DMS114 treated with DMSO at 0.1 percent for 48 hours (cell line): ENCODE data around the gene ART1.
"Not testable (repeated sequence)": the region's sequence is repeated elsewhere in the genome, so short reads cannot be mapped to it uniquely, and the experiment has no call there.

Experiments
- DNase-seq: peaks from one replicate; lab custom pipeline; 2025; ENCODE audit not compliant: unreplicated experiment; lab: John Stamatoyannopoulos, UW

Gene ART1

GRCh38 chr11:3631331-3631730 is 13.6 kb upstream of the ART1 start:
- no peak for DNase-seq

DNA sequence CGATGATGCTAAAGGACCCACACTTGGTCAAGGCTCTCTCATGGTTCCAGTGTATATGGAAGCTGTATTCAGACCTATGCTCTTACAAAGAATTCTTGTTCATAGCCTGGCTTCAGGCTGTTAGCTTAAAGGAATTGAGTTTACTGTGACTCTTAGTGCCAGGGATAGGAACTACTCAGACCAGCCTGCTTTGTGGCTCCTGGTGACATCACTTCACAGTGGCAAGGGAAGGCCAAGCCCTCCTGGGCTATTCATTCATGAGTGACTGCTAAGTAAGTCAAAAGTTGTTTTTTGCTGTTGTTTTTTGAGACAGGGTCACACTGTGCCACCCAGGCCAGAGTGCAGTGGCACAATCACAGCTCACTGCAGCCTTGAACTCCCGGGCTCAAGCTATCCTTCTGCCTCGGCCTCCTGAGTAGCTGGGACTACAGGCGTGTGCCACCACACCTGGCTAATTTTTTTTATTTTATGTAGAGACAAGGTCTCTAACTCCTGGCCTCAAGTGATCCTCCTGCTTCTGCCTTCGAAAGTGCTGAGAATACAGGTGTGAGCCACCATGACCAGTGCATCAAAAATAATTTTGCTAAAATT is 12.8 kb upstream of the ART1 start:
- no peak for DNase-seq

DNA sequence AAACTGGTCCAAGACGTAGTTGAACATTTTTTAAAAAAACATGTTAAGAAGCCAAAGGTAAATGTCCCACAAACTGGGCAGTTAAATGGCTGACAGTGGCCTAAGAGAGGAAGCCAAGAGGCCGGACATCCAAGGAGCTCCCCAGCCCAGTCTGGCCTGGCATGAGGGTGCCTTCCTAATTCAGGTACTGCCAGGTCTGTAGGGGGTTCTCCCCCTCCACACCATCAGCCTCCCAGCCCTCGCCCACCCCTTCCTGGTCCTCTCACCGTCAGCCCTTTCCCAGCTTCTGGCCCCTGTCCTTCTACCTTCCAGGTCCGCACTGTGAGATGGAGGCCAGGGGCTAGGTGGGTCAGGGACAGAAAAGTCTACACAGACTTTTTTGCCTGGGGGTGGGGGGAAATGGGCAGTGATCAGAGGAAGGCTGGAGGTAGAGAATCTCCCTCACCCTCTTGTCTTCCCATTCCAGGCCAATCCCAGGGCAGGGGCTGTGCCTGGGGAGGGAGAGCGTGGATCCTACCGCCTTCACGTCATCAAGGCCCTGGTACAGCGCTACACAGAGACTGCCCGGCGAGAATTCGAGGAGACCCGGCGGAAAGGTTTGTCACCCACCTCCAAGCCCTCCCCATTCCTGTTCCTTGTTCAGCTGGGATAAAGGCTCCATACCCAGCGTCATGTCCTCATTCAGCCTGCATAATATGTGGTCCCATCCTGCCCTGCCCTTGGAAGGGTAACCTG is 9.1 kb upstream of the ART1 start:
- DNase-seq = no peak

DNA sequence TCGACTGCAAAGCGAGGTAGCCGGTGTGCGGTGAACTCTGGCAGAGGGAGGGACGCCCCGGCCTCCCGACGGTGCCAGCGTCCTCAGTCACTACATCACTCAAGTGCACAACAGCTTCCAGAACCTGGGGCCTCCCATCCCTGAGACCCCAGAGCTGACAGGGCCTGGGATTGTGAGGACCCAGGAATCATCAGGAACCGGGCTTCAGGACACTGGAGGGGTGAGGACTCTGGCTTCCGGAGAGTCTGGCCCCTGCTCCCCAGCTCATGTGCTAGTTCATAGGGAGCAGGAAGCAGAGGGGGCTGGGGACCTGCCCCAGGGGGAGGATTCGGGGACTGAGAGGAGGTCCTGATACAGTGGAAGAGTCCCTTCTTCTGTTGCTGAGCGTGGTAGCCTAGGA is 7.7 kb upstream of the ART1 start:
- no peak for DNase-seq

- DNase-seq = no peak
These were observed 6.4 kb upstream of the ART1 start for GRCh38 chr11:3638513-3638912.

DNA sequence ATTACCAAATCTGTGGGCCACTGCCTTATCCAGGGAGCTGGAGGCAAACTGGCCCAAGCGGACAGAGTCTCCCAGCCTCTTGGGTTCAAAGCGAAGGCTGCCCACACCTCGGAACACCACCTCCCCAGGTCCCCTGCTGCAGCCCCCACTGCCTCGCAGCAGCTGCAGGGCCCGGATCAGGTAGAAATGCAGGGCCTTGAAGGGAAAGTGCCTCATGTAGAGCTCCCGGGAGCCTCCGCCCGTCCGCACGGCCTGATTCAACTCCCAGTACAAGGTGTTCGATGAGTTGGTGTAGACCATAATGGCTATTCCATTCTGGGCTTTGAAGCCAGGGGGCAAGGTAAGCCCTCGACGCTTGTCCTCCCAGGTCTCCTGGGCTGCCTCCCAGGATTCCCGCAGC is 5.1 kb upstream of the ART1 start:
- DNase-seq = no peak

DNA sequence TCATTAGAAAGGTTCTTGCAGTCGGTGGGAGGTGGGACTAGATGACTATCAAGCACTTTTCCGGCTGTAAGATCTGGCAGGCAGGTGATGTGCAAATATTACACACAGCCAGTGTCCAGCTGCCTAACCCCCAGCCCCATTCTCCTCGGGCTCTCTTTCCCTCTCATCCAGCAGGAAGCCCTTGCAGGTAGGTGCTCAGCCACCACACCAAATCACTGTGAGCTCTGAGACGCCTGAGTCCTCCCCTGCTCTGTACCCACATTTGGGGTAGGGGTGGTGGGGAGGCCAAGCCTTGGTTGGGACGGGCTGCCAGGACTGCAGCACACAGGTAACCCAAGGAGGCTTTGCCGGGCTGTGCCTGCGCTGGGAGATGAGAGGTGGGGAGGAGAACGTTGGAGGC is 3.7 kb upstream of the ART1 start:
- DNase-seq = no peak

DNA sequence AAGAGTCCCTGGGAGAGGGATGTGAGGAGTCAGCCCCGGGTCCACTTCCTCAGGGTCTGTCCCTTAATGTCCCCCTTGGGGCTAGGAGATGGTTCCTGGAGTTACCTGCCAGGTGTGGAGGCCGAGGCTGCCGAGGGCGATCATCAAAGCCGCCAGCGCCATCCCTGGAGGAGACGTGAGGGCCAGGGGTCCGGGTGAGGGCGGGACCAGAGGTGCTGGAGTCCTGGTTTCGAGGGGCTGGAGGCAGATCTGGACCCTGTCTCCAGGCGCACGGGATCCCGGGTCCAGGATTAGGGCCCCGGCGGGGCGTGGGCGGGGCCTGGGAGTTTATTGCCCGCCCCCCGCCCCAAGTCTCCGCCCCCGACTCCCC is 3.2 kb upstream of the ART1 start, which contains the start of gene ART5:
ART5 (minus strand) TSS at position 292 of the 370 bp plus-strand sequence; CDS start at position 162, 130 bp downstream.
- no peak for DNase-seq

- peak; percentile 20 for DNase-seq
These were observed 2.6 kb upstream of the ART1 start for GRCh38 chr11:3642071-3642951.

GRCh38 chr11:3643102-3643546 is 1.8 kb upstream of the ART1 start:
- not testable (repeated sequence) for DNase-seq

DNA sequence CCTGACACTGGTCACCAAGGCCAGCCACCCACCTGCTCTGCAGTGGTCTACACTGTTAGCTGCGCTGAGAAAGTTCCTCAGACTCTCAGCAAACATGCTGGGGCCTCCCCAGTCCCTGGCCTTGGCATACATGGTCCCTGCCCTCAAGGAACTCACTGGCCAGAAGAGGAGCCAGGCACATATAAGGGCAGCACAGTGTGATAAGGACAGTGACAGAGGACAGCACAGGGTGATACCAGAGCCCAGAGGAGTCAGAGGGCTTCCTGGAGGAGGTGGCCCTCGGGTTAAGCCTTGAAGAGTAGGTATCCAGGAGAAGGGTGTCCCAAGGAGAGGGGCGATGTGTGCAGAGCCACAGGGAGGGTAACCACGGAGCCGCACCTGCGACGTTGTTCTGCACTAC is 624 bp downstream of the ART1 start:
- no peak for DNase-seq

DNA sequence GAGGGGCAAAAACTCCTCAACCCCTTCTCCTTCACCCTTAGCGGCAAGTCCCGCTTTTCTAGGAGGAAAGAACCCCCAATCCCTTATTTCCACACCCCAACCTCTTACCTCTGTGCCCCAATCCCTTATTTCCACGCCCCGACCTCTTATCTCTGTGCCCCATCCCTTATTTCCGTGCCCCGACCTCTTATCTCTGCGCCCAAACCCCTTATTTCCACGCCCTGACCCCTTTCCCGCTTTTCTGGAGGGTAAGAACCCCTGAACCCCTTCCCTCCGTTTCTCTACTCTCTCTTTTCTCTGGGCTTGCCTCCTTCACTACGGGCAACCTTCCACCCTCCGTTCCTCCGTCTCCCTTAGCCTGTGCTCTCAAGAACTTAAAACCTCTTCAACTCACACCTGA is 3.9 kb downstream of the ART1 start:
- not testable (repeated sequence) for DNase-seq

GRCh38 chr11:3649374-3649773 is 4.4 kb downstream of the ART1 start:
- DNase-seq = not testable (repeated sequence)

DNA sequence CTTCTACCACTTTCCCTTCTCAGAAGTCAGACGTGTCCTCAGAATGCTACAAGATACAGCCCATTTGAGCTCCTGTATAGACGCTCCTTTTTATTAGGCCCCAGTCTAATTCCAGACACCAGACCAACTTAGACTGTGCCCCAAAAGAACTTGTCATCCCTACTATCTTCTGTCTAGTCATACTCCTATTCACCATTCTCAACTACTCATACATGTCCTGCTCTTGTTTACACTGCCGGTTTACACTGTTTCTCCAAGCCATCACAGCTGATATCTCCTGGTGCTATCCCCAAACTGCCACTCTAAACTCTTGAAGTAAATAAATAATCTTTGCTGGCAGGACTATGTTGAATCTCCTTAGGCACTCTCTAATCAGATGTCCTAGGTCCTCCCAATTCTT is 7.6 kb downstream of the ART1 start:
- DNase-seq = not testable (repeated sequence)

DNA sequence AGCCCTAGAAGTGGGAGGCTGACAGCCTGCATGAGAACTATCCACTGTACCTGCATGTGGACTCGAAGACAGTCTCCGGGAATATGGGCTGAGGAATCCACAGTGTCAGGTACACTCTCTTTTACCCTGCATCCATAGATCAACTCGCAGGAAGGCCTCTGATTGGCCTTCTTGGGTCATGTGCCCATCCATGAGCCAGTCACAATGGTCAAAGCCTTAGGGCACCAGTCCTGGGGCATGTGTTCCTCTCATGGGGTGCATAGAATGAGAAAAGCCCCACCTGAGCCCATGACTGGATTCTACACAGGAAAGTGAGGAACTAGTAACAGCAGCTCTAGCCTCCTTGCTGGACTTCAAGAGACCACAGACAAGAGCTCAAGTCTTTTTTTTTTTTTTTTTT is 10.6 kb downstream of the ART1 start:
- DNase-seq = no peak

DNA sequence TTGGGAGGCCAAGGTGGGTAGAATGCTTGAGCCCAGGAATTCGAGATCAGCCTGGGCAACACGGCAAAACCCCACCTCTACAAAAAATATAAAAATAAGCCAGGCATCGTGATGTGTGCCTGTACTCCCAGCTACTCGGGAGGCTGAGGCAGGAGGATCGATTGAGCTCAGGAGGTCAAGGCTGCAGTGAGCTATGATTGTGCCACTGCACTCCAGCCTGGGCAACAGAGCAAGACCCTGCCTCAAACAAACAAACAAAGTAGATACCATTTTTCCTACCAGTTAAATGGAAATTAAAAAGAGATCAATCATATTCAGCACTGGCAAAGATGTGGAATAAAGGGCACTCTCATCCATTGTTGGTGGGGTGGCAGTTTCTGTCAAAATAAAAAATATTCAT is 12.4 kb downstream of the ART1 start:
- DNase-seq = not testable (repeated sequence)

- no peak for DNase-seq
These were observed 13.3 kb downstream of the ART1 start for GRCh38 chr11:3658252-3658651.

- no peak for DNase-seq
These were observed 14.9 kb downstream of the ART1 start for GRCh38 chr11:3659595-3660515.

DNA sequence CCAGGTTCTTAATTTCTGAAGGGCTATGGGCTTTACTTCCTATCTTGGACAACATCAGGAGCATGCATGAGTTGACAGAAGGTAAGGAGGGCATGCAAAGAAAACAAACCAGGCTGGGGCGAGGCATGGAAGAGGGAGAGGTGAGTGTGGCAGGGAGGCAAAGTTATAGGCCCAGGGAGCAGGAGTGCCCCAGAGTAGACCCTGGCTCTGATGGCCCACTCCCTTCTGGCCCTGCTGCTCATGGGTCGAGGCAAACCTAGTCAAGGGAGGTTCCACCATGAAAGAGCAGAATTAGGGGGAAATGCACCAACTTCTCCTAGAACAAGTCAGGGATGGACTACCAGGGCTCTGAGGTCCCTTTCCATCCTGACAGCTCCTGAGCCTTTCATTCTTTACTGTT is 16.0 kb downstream of the ART1 start:
- no peak for DNase-seq

GRCh38 chr11:3662856-3663255 is 17.9 kb downstream of the ART1 start:
- no peak for DNase-seq
